Measurements from ENCODE around the gene LHX4. TPM values are rescaled to one million over a fixed set of nuclear protein-coding genes. Genes with fewer than 3 reads are reported as not detected.

The LHX4 gene
- total and polyA plus RNA-seq, 7 donors, result 0.44 to 0.92 (median 0.60) TPM; not detected in 4

DNA sequence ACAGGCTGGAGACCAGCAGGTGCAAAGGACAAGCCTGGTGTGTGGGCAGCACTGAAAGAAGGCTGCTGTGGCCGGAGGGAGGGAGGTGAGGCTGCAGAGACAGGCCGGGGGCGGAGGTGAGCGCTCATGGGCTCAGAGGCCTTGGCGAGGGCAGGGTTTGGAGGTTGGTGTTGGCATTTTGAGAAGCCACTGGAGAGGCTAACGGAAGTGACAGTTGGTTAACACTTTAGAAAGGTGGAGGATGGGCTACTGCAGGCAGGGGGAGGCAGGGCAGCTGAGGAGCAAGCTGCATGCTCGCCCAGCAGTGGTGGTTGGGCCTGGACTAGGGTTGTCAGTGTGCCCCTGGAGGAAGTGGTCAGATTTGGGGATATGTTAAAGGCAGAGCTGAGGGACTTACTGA lies 37.9 kb upstream of the LHX4 start:
- TF ChIP-seq EP300 (IDR thresholded peaks at IDR 0.05), result no peak
- no peak for TF ChIP-seq POLR2AphosphoS5 (IDR thresholded peaks at IDR 0.05)
- TF ChIP-seq, protein P1, sequence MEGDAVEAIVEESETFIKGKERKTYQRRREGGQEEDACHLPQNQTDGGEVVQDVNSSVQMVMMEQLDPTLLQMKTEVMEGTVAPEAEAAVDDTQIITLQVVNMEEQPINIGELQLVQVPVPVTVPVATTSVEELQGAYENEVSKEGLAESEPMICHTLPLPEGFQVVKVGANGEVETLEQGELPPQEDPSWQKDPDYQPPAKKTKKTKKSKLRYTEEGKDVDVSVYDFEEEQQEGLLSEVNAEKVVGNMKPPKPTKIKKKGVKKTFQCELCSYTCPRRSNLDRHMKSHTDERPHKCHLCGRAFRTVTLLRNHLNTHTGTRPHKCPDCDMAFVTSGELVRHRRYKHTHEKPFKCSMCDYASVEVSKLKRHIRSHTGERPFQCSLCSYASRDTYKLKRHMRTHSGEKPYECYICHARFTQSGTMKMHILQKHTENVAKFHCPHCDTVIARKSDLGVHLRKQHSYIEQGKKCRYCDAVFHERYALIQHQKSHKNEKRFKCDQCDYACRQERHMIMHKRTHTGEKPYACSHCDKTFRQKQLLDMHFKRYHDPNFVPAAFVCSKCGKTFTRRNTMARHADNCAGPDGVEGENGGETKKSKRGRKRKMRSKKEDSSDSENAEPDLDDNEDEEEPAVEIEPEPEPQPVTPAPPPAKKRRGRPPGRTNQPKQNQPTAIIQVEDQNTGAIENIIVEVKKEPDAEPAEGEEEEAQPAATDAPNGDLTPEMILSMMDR (IDR thresholded peaks at IDR 0.05), result no peak
- no peak for TF ChIP-seq POLR2A (IDR thresholded peaks at IDR 0.05)
- WGBS, 2 donors, result 88 to 95% methylated on average over 7 of the region's 7 CpGs
- peaks cover 17 to 77% (median 25%) of the 10 kb centered on the region in 4 donors for H3K36me3 ChIP-seq
- no peak overlapping the region for H3K4me3 ChIP-seq
- no peaks in the 10 kb centered on the region for H3K9me3 ChIP-seq
- no peak for DNase-seq
- H3K4me1 ChIP-seq, result no peaks in the 10 kb centered on the region
- no peak overlapping the region for H3K27ac ChIP-seq
- intact Hi-C loops (cut with DNase I), result no loop called here
- no peaks in the 10 kb centered on the region for H3K27me3 ChIP-seq

DNA sequence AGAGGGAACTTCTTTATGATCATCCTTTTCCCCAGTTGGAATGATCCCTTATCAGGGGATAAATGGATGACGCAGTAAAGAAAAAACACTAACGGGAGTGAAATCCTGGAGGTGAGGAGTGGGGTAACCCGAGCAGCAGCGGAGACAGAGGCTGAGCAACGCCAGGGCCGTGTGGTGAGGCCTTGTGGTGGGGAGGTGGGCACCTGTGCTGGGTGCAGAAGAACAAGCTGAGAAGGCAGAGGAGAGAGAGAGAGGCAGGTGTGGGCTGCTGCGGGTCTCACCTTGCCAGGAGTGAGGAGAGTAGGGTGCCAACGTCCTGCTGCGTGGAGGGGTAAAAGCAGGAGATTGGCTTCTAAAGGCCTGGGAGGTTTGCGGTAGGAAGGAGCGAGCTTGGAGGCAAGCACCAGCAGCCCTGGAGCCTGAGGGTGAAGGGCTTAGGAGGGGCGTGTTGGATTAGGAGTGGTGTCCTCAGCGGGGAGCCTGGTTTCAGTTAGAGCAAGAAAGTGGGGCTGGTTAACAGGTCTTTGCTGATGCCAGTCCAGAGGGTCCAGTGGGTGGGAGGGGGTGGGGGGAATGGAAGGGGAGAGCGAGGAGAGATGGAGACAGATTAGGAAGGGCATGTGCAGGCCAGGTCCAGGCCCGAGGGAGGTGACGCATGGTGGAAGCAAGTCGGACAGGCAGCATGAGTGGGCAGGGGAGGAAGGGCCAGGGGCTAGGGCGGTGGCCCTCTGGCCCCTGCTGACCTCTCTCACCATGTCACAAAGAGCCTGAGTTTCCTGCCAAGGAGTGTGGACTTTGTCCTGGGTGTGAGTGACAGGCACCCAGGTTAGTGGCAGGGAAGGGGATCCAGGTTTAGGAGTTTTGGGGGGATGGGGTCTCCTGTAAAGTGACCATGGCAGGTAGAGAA lies 36.7 kb upstream of the LHX4 start:
- Histone ChIP-seq H3K4me1 (no peaks in the 10 kb centered on the region), H3K4me3 (no peak overlapping the region), H3K9me3 (no peaks in the 10 kb centered on the region), H3K27me3 (no peaks in the 10 kb centered on the region), H3K27ac (no peak overlapping the region), H3K36me3 (peaks cover 17 to 74% (median 23%) of the 10 kb centered on the region in 4 donors)
- no peak for DNase-seq
- 73 to 89% methylated on average over 18 of the region's 18 CpGs for WGBS, 2 donors
- intact Hi-C loops (cut with DNase I), result no loop called here
- TF ChIP-seq POLR2A (IDR thresholded peaks at IDR 0.05), result no peak
- TF ChIP-seq EP300 (IDR thresholded peaks at IDR 0.05), result no peak
- TF ChIP-seq POLR2AphosphoS5 (IDR thresholded peaks at IDR 0.05), result no peak
- TF ChIP-seq, protein P1 (IDR thresholded peaks at IDR 0.05), result no peak

DNA sequence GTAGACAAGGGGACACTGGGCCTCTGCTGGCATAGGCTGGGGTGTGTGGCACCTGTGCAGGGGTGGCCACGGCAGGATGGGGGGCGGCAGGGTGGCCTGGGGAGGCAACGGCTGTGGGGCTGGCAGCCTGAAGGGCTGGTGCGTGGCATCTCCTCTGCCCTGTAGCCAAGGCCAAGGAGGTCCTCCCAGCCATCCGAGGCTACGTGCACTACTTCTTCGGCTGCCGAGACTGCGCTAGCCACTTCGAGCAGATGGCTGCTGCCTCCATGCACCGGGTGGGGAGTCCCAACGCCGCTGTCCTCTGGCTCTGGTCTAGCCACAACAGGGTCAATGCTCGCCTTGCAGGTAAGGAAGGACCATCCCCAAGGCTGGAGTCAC lies 36.0 kb upstream of the LHX4 start:
- H3K27me3 ChIP-seq, result no peaks in the 10 kb centered on the region
- no peak overlapping the region for H3K27ac ChIP-seq
- no peak overlapping the region for H3K4me3 ChIP-seq
- H3K36me3 ChIP-seq, result peaks cover 17 to 70% (median 23%) of the 10 kb centered on the region in 4 donors
- intact Hi-C loops (cut with DNase I), result no loop called here
- WGBS, 2 donors, result 92 to 97% methylated on average over 14 of the region's 14 CpGs
- TF ChIP-seq POLR2AphosphoS5 (IDR thresholded peaks at IDR 0.05) (no peak), POLR2A (IDR thresholded peaks at IDR 0.05) (no peak), EP300 (IDR thresholded peaks at IDR 0.05) (no peak)
- TF ChIP-seq, protein P1 (IDR thresholded peaks at IDR 0.05), result no peak
- H3K4me1 ChIP-seq, result no peaks in the 10 kb centered on the region
- no peak for DNase-seq
- H3K9me3 ChIP-seq, result no peaks in the 10 kb centered on the region

DNA sequence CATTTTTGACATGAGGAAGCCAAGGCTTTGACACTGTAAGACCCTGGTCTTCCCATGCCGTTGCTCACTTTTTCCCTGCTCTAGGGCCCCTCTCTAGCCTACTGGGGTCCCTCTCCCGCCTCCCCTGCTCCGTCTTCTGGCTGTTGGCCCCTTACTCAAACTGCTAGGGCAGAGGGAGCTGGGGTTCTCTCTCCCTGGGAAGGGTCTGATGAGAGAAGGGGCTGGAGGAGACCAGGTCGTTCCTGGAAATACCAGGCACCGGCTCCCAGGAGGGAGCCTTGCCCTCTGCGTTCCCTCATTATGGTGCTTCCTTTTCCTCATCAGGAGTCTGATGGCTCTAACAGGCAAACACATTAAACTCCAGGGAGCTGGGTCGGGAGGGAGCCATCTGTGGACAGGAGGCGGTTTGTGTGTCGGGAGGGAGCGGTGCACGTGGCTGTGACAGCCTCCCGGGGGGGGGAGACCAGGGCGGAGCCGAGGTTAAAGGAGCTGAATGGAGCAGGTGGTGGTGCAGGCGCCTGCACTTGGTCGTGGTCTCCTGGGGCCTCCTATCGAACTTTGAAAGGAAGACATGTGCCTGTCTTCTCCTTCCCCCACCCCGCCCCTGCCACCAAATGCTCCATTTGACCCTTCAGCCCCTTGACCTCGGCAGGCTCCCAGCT lies 35.4 kb upstream of the LHX4 start:
- Histone ChIP-seq H3K4me3 (no peak overlapping the region), H3K4me1 (no peaks in the 10 kb centered on the region), H3K27me3 (no peaks in the 10 kb centered on the region), H3K27ac (no peak overlapping the region), H3K9me3 (no peaks in the 10 kb centered on the region), H3K36me3 (peaks cover 15 to 64% (median 23%) of the 10 kb centered on the region in 4 donors)
- WGBS, 2 donors, result 72 to 74% methylated on average over 19 of the region's 19 CpGs
- intact Hi-C loops (cut with DNase I), result no loop called here
- no peak for DNase-seq
- TF ChIP-seq, protein P1 (IDR thresholded peaks at IDR 0.05), result no peak
- TF ChIP-seq POLR2AphosphoS5 (IDR thresholded peaks at IDR 0.05) (no peak), EP300 (IDR thresholded peaks at IDR 0.05) (no peak), POLR2A (IDR thresholded peaks at IDR 0.05) (no peak)
